Tibial nerve (tissue), 4 donors: Measurements from ENCODE around the gene ZMYND15. TPM values are rescaled to one million over a fixed set of nuclear protein-coding genes. Genes with fewer than 3 reads are reported as not detected.
"Not testable (repeated sequence)": the region's sequence is repeated elsewhere in the genome, so short reads cannot be mapped to it uniquely, and the experiment has no call there.

Source experiments
- DNase-seq, 2 donors: peaks; one replicate each; pipeline ENCODE4 v3.0.0-alpha.2; 2019; ENCODE audit warnings: low spot score in 2 of 2
- H3K27ac ChIP-seq, 4 donors: fragments of 200-600 bp; sonication (generic) in 3 of 4; one replicate each; pipeline ENCODE4 v1.5.1; 2017 to 2019; ENCODE audit warnings: mild to moderate bottlenecking in 1 of 4
- H3K27me3 ChIP-seq, 2 donors: fragments of 200-600 bp; sonication (generic) in 1 of 2; one replicate each; pipeline versions ENCODE4 v1.5.1 to v1.6.0; 2017 to 2019
- H3K36me3 ChIP-seq, 3 donors: fragments of 200-600 bp; sonication (generic); one replicate each; pipeline ENCODE4 v1.5.1; 2018 to 2019
- H3K4me1 ChIP-seq, 4 donors: fragments of 200-600 bp; sonication (generic) in 3 of 4; one replicate each; pipeline ENCODE4 v1.5.1; 2017 to 2019
- H3K4me3 ChIP-seq, 4 donors: fragments of 200-600 bp; sonication (generic) in 3 of 4; one replicate each; pipeline ENCODE4 v1.5.1; 2017 to 2019; ENCODE audit warnings: mild to moderate bottlenecking in 1 of 4, moderate library complexity in 1 of 4
- H3K9me3 ChIP-seq, 4 donors: fragments of 200-600 bp; sonication (generic) in 3 of 4; one replicate each; pipeline ENCODE4 v1.5.1; 2017 to 2019
- CTCF ChIP-seq, 5 experiments: fragments of 200-600 bp in 3 of 5; fragments of 450-650 bp in 2 of 5; sonication (generic) in 3 of 5; IDR thresholded peaks; one replicate each; pipeline ENCODE4 v1.5.1; 2016 to 2019; ENCODE audit warnings: antibody characterized with exemption in 5 of 5, mild to moderate bottlenecking in 3 of 5, moderate library complexity in 2 of 5
- EP300 ChIP-seq, 2 donors: sonication (generic); formaldehyde crosslinking; IDR thresholded peaks; one replicate each; pipeline ENCODE4 v1.6.1; 2017; ENCODE audit warnings: antibody characterized with exemption in 2 of 2, mild to moderate bottlenecking in 1 of 2
- POLR2A ChIP-seq, 2 donors: fragments of 450-650 bp; IDR thresholded peaks; one replicate each; pipeline ENCODE4 v1.6.1; 2017; ENCODE audit warnings: antibody characterized with exemption in 2 of 2, mild to moderate bottlenecking in 2 of 2, moderate library complexity in 2 of 2
- WGBS, 2 donors: methylation state at CpG; one replicate each; pipeline ENCODE4 v1.1.5; 2018; 5-methylcytosine and 5-hydroxymethylcytosine counted together
- total RNA-seq, 4 donors: library from RNA; depleted of rRNA; stranded (reverse); fragments of >200 nt; gene quantifications; one replicate each; pipeline ENCODE4 v1.1.0, GENCODE V29; 2016

The ZMYND15 gene, protein sequence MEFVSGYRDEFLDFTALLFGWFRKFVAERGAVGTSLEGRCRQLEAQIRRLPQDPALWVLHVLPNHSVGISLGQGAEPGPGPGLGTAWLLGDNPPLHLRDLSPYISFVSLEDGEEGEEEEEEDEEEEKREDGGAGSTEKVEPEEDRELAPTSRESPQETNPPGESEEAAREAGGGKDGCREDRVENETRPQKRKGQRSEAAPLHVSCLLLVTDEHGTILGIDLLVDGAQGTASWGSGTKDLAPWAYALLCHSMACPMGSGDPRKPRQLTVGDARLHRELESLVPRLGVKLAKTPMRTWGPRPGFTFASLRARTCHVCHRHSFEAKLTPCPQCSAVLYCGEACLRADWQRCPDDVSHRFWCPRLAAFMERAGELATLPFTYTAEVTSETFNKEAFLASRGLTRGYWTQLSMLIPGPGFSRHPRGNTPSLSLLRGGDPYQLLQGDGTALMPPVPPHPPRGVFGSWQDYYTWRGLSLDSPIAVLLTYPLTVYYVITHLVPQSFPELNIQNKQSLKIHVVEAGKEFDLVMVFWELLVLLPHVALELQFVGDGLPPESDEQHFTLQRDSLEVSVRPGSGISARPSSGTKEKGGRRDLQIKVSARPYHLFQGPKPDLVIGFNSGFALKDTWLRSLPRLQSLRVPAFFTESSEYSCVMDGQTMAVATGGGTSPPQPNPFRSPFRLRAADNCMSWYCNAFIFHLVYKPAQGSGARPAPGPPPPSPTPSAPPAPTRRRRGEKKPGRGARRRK
- under 1 TPM in 3 of 4 donors, not detected in 1; 0.42 to 0.66 (median 0.59) TPM for total RNA-seq

DNA sequence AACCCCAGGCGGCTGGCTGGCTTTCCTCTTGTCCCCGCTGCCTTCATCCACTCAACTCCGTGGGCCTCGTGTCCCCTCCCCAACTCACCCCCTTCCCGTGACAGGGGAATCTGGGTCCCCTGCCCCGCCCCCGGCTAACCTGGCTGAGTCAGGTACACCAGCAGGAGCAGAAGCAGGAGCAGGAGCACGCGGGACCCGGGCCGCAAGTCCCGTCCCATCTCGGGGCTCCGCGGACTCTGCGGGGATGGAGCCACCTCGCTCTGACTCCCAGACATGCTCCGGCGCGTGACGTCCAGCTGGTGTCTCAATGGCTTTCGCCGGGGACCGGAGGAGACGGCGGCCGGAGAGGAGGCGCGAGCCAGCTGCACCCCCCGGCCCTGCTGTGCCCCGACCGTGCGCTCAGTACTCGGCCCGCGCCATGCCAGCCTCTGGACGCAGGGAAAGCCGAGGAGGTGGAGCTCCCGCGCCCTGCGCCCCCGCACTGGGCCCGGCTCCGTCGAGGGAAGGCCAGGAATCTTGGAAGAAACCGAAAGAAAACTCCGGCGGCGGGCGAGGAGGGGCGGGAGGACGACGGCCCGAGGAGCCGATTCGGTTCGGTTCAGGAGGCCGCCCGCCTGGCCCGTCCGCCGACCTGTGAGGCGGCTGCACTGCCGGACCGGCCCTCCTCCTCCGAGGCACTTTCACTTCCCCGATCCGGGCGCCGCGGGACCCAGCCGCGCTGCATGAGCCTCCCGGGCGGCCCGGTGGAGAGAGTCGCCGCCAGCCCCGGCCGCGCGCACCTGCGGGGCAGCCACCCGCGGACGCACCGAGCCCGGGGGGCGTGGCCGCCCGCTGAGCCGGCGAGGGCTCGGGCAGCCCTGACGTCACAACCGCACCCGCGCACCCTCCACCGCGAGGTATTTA lies at the start of gene ZMYND15, which contains the start of gene CXCL16:
ZMYND15 (plus strand) TSS at position 712 of the 903 bp plus-strand sequence. CDS start 716 bp downstream, outside the sequence.
CXCL16 (minus strand) TSS at position 807 of the 903 bp plus-strand sequence; CDS start at position 218, 589 bp downstream.
- peaks cover 0 to 17% (median 7%) of the 10 kb centered on the region in 4 donors for H3K4me1 ChIP-seq
- H3K27me3 ChIP-seq = peaks cover 0 to 11% of the 10 kb centered on the region in 2 donors
- H3K27ac ChIP-seq = peak within 1 kb of the TSS in 3 of 4 donors; percentile 74 to 78 (median 75)
- no peak for DNase-seq
- H3K36me3 ChIP-seq = peaks cover 0 to 7% (median 0%) of the 10 kb centered on the region in 3 donors
- no peak for TF ChIP-seq EP300 (IDR thresholded peaks at IDR 0.05)
- TF ChIP-seq POLR2A (IDR thresholded peaks at IDR 0.05) = peak in 1 of 2 donors; percentile 22
- no peaks in the 10 kb centered on the region for H3K9me3 ChIP-seq
- 0% methylated on average over 29 to 64 of the region's 100 CpGs for WGBS, 2 donors
- H3K4me3 ChIP-seq = peak within 1 kb of the TSS; percentile 65 to 100 (median 82)

- WGBS, 2 donors = 89 to 90% methylated on average over 12 of the region's 12 CpGs
- H3K4me1 ChIP-seq, H3K9me3 ChIP-seq, H3K27me3 ChIP-seq, H3K4me3 ChIP-seq, DNase-seq, H3K27ac ChIP-seq: not testable (repeated sequence)
- peaks cover 0 to 58% (median 0%) of the 10 kb centered on the region in 3 donors for H3K36me3 ChIP-seq
Measured at GRCh38 chr17:4689872-4690271, 49.8 kb upstream of the ZMYND15 start.

GRCh38 chr17:4690745-4691144 lies 48.9 kb upstream of the ZMYND15 start:
- TF ChIP-seq POLR2A (IDR thresholded peaks at IDR 0.05) (no peak), EP300 (IDR thresholded peaks at IDR 0.05) (no peak), CTCF (IDR thresholded peaks at IDR 0.05) (no peak)
- no peaks in the 10 kb centered on the region for H3K9me3 ChIP-seq
- peaks cover 0 to 57% (median 0%) of the 10 kb centered on the region in 3 donors for H3K36me3 ChIP-seq
- 95% methylated on average over 2 of the region's 2 CpGs for WGBS, 2 donors
- H3K4me1 ChIP-seq = peaks cover 0 to 4% (median 0%) of the 10 kb centered on the region in 4 donors
- no peak overlapping the region for H3K27ac ChIP-seq
- H3K4me3 ChIP-seq = no peak overlapping the region
- DNase-seq = no peak
- no peaks in the 10 kb centered on the region for H3K27me3 ChIP-seq

GRCh38 chr17:4691686-4692085 lies 47.9 kb upstream of the ZMYND15 start:
- Histone ChIP-seq H3K9me3 (no peaks in the 10 kb centered on the region), H3K36me3 (peaks cover 0 to 65% (median 0%) of the 10 kb centered on the region in 3 donors), H3K27me3 (no peaks in the 10 kb centered on the region), H3K4me3 (no peak overlapping the region), H3K27ac (no peak overlapping the region), H3K4me1 (peaks cover 0 to 4% (median 0%) of the 10 kb centered on the region in 4 donors)
- TF ChIP-seq POLR2A (IDR thresholded peaks at IDR 0.05) (no peak), EP300 (IDR thresholded peaks at IDR 0.05) (no peak), CTCF (IDR thresholded peaks at IDR 0.05) (no peak)
- no peak for DNase-seq
- WGBS, 2 donors = 83 to 85% methylated on average over 8 of the region's 8 CpGs

DNA sequence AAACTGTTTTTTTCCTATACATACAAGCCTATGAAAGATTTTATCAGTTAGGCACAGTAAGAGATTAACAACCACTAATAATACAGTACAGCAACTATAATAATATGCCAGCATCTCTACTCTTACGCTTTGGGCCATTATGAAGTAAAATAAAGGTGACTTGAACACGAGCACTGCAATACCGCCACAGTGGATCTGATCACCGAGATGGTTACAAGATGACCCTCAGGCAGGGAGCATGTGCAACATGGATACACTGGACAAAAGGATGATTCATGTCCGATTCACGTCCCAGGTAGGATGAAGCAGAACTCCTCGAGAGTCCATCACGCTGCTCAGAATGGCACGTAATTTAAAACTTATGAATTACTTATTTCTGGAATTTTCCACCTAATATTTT lies 46.2 kb upstream of the ZMYND15 start:
- H3K9me3 ChIP-seq = no peaks in the 10 kb centered on the region
- no peak overlapping the region for H3K27ac ChIP-seq
- no peak for TF ChIP-seq EP300 (IDR thresholded peaks at IDR 0.05)
- no peak for TF ChIP-seq CTCF (IDR thresholded peaks at IDR 0.05)
- no peak for TF ChIP-seq POLR2A (IDR thresholded peaks at IDR 0.05)
- H3K4me3 ChIP-seq = no peak overlapping the region
- peaks cover 0 to 4% (median 0%) of the 10 kb centered on the region in 4 donors for H3K4me1 ChIP-seq
- whole genome bisulfite sequencing, 2 donors = 81% methylated on average over 9 of the region's 9 CpGs
- peaks cover 0 to 64% (median 0%) of the 10 kb centered on the region in 3 donors for H3K36me3 ChIP-seq
- no peaks in the 10 kb centered on the region for H3K27me3 ChIP-seq
- DNase-seq = no peak
